ENCODE results near the gene CCDC15. TPM values are rescaled to one million over a fixed set of nuclear protein-coding genes. Genes with fewer than 3 reads are reported as not detected.

The CCDC15 gene
- total and polyA plus RNA-seq, 7 experiments from 2014 or later: 1.5 to 4.7 (median 2.5) TPM

- Histone ChIP-seq H3K27ac (ENCODE audit: low read depth, low read length) (no peak overlapping the region), H3K4me3 (ENCODE audit: low read length) (no peak overlapping the region), H3K27me3 (ENCODE audit: control insufficient read depth in 2 of 2, insufficient read depth in 2 of 2, low read length in 2 of 2) (no peaks in the 10 kb centered on the region), H3K4me1 (ENCODE audit: control insufficient read depth in 2 of 2, insufficient read depth in 2 of 2, low read length in 2 of 2) (no peaks in the 10 kb centered on the region), H3K36me3 (ENCODE audit: control insufficient read depth in 2 of 3, insufficient read depth in 3 of 3, low read length in 3 of 3) (no peaks in the 10 kb centered on the region), H3K9me3 (ENCODE audit: control insufficient read depth in 2 of 3, low read length in 3 of 3) (no peaks in the 10 kb centered on the region)
- no peak overlapping the region for H3K27ac Mint-ChIP-seq
- peaks cover 8 to 44% (median 38%) of the 10 kb centered on the region in 5 donors for H3K27me3 Mint-ChIP-seq
- H3K4me1 Mint-ChIP-seq: peaks cover 0 to 17% (median 0%) of the 10 kb centered on the region in 7 donors
- no peaks in the 10 kb centered on the region for H3K9me3 Mint-ChIP-seq
- no peak for ATAC-seq
- ChIA-PET CTCF (interaction anchor here (0.6 kb wide), 1 partner anchor 994 kb away, joined by 3 read pairs; no protein-coding TSS in a partner anchor), POLR2A (no interaction called here)
- no peak overlapping the region for H3K4me3 Mint-ChIP-seq
- intact Hi-C loops (cut with micrococcal nuclease): no loop called here
- H3K36me3 Mint-ChIP-seq: peaks cover 0 to 3% (median 0%) of the 10 kb centered on the region in 5 donors
- no peak for DNase-seq
These were observed 117.4 kb downstream of the CCDC15 start for GRCh38 chr11:125071435-125071834.

GRCh38 chr11:125071846-125072217, 117.8 kb downstream of the CCDC15 start:
- intact Hi-C loops (cut with micrococcal nuclease): no loop called here
- POLR2A ChIA-PET: no interaction called here
- Histone ChIP-seq H3K36me3 (ENCODE audit: control insufficient read depth in 2 of 3, insufficient read depth in 3 of 3, low read length in 3 of 3) (no peaks in the 10 kb centered on the region), H3K4me3 (ENCODE audit: low read length) (no peak overlapping the region), H3K27ac (ENCODE audit: low read depth, low read length) (no peak overlapping the region), H3K27me3 (ENCODE audit: control insufficient read depth in 2 of 2, insufficient read depth in 2 of 2, low read length in 2 of 2) (no peaks in the 10 kb centered on the region), H3K9me3 (ENCODE audit: control insufficient read depth in 2 of 3, low read length in 3 of 3) (no peaks in the 10 kb centered on the region), H3K4me1 (ENCODE audit: control insufficient read depth in 2 of 2, insufficient read depth in 2 of 2, low read length in 2 of 2) (no peaks in the 10 kb centered on the region)
- no peak for ATAC-seq
- Mint-ChIP-seq H3K9me3 (no peaks in the 10 kb centered on the region), H3K4me3 (no peak overlapping the region), H3K4me1 (peaks cover 0 to 17% (median 0%) of the 10 kb centered on the region in 7 donors), H3K27me3 (peaks cover 7 to 45% (median 37%) of the 10 kb centered on the region in 5 donors), H3K36me3 (peaks cover 0 to 3% (median 0%) of the 10 kb centered on the region in 5 donors), H3K27ac (no peak overlapping the region)
- CTCF ChIA-PET: interaction anchor here (0.6 kb wide), 1 partner anchor 993 kb away, joined by 3 read pairs; no protein-coding TSS in a partner anchor
- no peak for DNase-seq

- H3K9me3 ChIP-seq (ENCODE audit: control insufficient read depth in 2 of 3, low read length in 3 of 3): no peaks in the 10 kb centered on the region
- H3K36me3 ChIP-seq (ENCODE audit: control insufficient read depth in 2 of 3, insufficient read depth in 3 of 3, low read length in 3 of 3): no peaks in the 10 kb centered on the region
- no peak overlapping the region for H3K27ac ChIP-seq (ENCODE audit: low read depth, low read length)
- no peaks in the 10 kb centered on the region for H3K27me3 ChIP-seq (ENCODE audit: control insufficient read depth in 2 of 2, insufficient read depth in 2 of 2, low read length in 2 of 2)
- ATAC-seq: peak; percentile 51
- no peak overlapping the region for H3K4me3 ChIP-seq (ENCODE audit: low read length)
- POLR2A ChIA-PET: no interaction called here
- intact Hi-C loops (cut with micrococcal nuclease): no loop called here
- H3K27me3 Mint-ChIP-seq: peaks cover 7 to 44% (median 33%) of the 10 kb centered on the region in 5 donors
- no peaks in the 10 kb centered on the region for H3K9me3 Mint-ChIP-seq
- CTCF ChIA-PET: no interaction called here
- no peak for DNase-seq
- H3K4me1 ChIP-seq (ENCODE audit: control insufficient read depth in 2 of 2, insufficient read depth in 2 of 2, low read length in 2 of 2): no peaks in the 10 kb centered on the region
- no peak overlapping the region for H3K4me3 Mint-ChIP-seq
- H3K4me1 Mint-ChIP-seq: peaks cover 0 to 17% (median 0%) of the 10 kb centered on the region in 7 donors
- H3K36me3 Mint-ChIP-seq: peaks cover 0 to 3% (median 0%) of the 10 kb centered on the region in 5 donors
- H3K27ac Mint-ChIP-seq: no peak overlapping the region
These were observed 118.4 kb downstream of the CCDC15 start for GRCh38 chr11:125072218-125072960.

DNA sequence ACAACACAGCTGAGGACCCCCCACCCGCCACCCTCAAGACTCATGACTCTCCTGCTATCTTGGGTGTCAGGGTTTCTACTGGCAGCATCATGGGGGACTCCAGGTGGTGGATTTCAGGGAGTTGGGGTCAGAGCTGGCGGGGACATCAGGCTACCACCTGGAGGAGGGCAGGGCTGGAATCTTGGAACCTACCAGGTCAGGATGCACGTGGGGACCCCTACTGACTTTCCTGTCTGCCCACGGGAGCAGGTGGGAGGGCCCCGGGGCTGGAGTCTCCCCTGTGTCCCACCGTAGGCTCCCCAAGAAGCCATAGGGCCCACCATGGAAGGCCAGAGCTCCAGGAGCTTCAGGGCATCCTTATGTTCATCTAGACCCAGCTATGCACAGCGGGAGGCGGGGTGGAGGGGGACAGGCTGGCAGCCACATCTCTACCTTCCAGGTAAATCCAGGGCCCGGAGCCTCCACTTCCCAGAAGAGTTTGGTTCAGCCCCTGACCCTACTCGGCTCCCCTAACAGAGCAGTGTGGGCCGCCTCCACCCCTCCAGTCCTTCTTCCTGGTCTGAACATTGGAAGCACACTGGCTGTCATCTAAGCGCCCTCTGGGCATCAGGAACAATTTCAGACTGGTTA, 119.1 kb downstream of the CCDC15 start:
- Histone ChIP-seq H3K4me3 (ENCODE audit: low read length) (no peak overlapping the region), H3K9me3 (ENCODE audit: control insufficient read depth in 2 of 3, low read length in 3 of 3) (no peaks in the 10 kb centered on the region), H3K4me1 (ENCODE audit: control insufficient read depth in 2 of 2, insufficient read depth in 2 of 2, low read length in 2 of 2) (no peaks in the 10 kb centered on the region), H3K36me3 (ENCODE audit: control insufficient read depth in 2 of 3, insufficient read depth in 3 of 3, low read length in 3 of 3) (no peaks in the 10 kb centered on the region), H3K27ac (ENCODE audit: low read depth, low read length) (no peak overlapping the region), H3K27me3 (ENCODE audit: control insufficient read depth in 2 of 2, insufficient read depth in 2 of 2, low read length in 2 of 2) (no peaks in the 10 kb centered on the region)
- intact Hi-C loops (cut with micrococcal nuclease): no loop called here
- DNase-seq (no peak), ATAC-seq (no peak)
- no peak overlapping the region for H3K27ac Mint-ChIP-seq
- no peak overlapping the region for H3K4me3 Mint-ChIP-seq
- H3K27me3 Mint-ChIP-seq: peaks cover 5 to 40% (median 27%) of the 10 kb centered on the region in 5 donors
- H3K9me3 Mint-ChIP-seq: no peaks in the 10 kb centered on the region
- H3K4me1 Mint-ChIP-seq: peaks cover 0 to 17% (median 0%) of the 10 kb centered on the region in 7 donors
- CTCF ChIA-PET: no interaction called here
- POLR2A ChIA-PET: no interaction called here
- H3K36me3 Mint-ChIP-seq: peaks cover 0 to 3% (median 0%) of the 10 kb centered on the region in 5 donors

GRCh38 chr11:125073616-125074483, 119.8 kb downstream of the CCDC15 start:
- intact Hi-C loops (cut with micrococcal nuclease): no loop called here
- Histone ChIP-seq H3K9me3 (ENCODE audit: control insufficient read depth in 2 of 3, low read length in 3 of 3) (no peaks in the 10 kb centered on the region), H3K4me1 (ENCODE audit: control insufficient read depth in 2 of 2, insufficient read depth in 2 of 2, low read length in 2 of 2) (no peaks in the 10 kb centered on the region), H3K27ac (ENCODE audit: low read depth, low read length) (no peak overlapping the region), H3K4me3 (ENCODE audit: low read length) (no peak overlapping the region), H3K36me3 (ENCODE audit: control insufficient read depth in 2 of 3, insufficient read depth in 3 of 3, low read length in 3 of 3) (no peaks in the 10 kb centered on the region), H3K27me3 (ENCODE audit: control insufficient read depth in 2 of 2, insufficient read depth in 2 of 2, low read length in 2 of 2) (no peaks in the 10 kb centered on the region)
- no peak for ATAC-seq
- Mint-ChIP-seq H3K4me1 (peaks cover 0 to 17% (median 0%) of the 10 kb centered on the region in 7 donors), H3K27me3 (peaks cover 0 to 38% (median 21%) of the 10 kb centered on the region in 5 donors), H3K27ac (peak overlapping the region in 1 of 9 donors; percentile 27), H3K4me3 (peak overlapping the region in 1 of 10 donors; percentile 9), H3K36me3 (no peaks in the 10 kb centered on the region), H3K9me3 (no peaks in the 10 kb centered on the region)
- ChIA-PET POLR2A (no interaction called here), CTCF (no interaction called here)
- no peak for DNase-seq

- Mint-ChIP-seq H3K4me1 (peaks cover 0 to 17% (median 0%) of the 10 kb centered on the region in 7 donors), H3K27ac (peak overlapping the region in 1 of 9 donors; percentile 27), H3K27me3 (peaks cover 0 to 30% (median 15%) of the 10 kb centered on the region in 5 donors), H3K9me3 (no peaks in the 10 kb centered on the region), H3K36me3 (no peaks in the 10 kb centered on the region), H3K4me3 (peak overlapping the region in 1 of 10 donors; percentile 9)
- Histone ChIP-seq H3K9me3 (ENCODE audit: control insufficient read depth in 2 of 3, low read length in 3 of 3) (no peaks in the 10 kb centered on the region), H3K4me1 (ENCODE audit: control insufficient read depth in 2 of 2, insufficient read depth in 2 of 2, low read length in 2 of 2) (no peaks in the 10 kb centered on the region), H3K27me3 (ENCODE audit: control insufficient read depth in 2 of 2, insufficient read depth in 2 of 2, low read length in 2 of 2) (no peaks in the 10 kb centered on the region), H3K27ac (ENCODE audit: low read depth, low read length) (no peak overlapping the region), H3K36me3 (ENCODE audit: control insufficient read depth in 2 of 3, insufficient read depth in 3 of 3, low read length in 3 of 3) (no peaks in the 10 kb centered on the region), H3K4me3 (ENCODE audit: low read length) (no peak overlapping the region)
- ATAC-seq (no peak), DNase-seq (no peak)
- ChIA-PET CTCF (no interaction called here), POLR2A (no interaction called here)
- intact Hi-C loops (cut with micrococcal nuclease): no loop called here
These were observed 120.7 kb downstream of the CCDC15 start for GRCh38 chr11:125074511-125075241.

Data from naive thymus-derived CD4-positive, alpha-beta T cell (primary cell).